ENCODE measurements around the gene RNF146. TPM values are rescaled to one million over a fixed set of nuclear protein-coding genes. Genes with fewer than 3 reads are reported as not detected.

The RNF146 gene
- total RNA-seq, 2 experiments from 2014 or later: 12.5 to 14.1 TPM

- no peak overlapping the region for H3K27ac Mint-ChIP-seq
- TF ChIP-seq CTCF (IDR thresholded peaks at IDR 0.05): no peak
- CTCF ChIA-PET: interaction anchor here (1.3 kb wide), 1 partner anchor 19 kb away, joined by 5 read pairs; the partner anchor contains the start of gene RNF146
- no peak overlapping the region for H3K4me3 Mint-ChIP-seq
- Histone ChIP-seq H3K4me1 (ENCODE audit: insufficient read depth, low read length) (no peaks in the 10 kb centered on the region), H3K9me3 (ENCODE audit: control insufficient read depth in 1 of 2, insufficient read depth in 1 of 2, low read length in 2 of 2) (no peaks in the 10 kb centered on the region), H3K4me3 (ENCODE audit: low read length) (no peak overlapping the region), H3K36me3 (ENCODE audit: insufficient read depth, low read length) (no peaks in the 10 kb centered on the region), H3K27me3 (ENCODE audit: control insufficient read depth in 1 of 2, insufficient read depth in 2 of 2, low read length in 2 of 2) (no peaks in the 10 kb centered on the region), H3K27ac (ENCODE audit: low read depth in 1 of 2, low read length in 2 of 2) (no peak overlapping the region)
- intact Hi-C loops (cut with DNase I, micrococcal nuclease): no loop called here
- H3K4me1 Mint-ChIP-seq (ENCODE audit: low read depth): no peaks in the 10 kb centered on the region
- no peaks in the 10 kb centered on the region for H3K9me3 Mint-ChIP-seq
- peaks cover 17% of the 10 kb centered on the region for H3K27me3 Mint-ChIP-seq
- ATAC-seq (ENCODE audit: poor library complexity) (no peak), DNase-seq (no peak)
- POLR2A ChIA-PET: no interaction called here
- H3K36me3 Mint-ChIP-seq (ENCODE audit: low read depth): no peaks in the 10 kb centered on the region
Measured at GRCh38 chr6:127247114-127248096, 19.3 kb upstream of the RNF146 start.

GRCh38 chr6:127249621-127250020, 17.0 kb upstream of the RNF146 start:
- ChIA-PET POLR2A (no interaction called here), CTCF (no interaction called here)
- no peak overlapping the region for H3K27ac Mint-ChIP-seq
- no peaks in the 10 kb centered on the region for H3K9me3 Mint-ChIP-seq
- Histone ChIP-seq H3K27ac (ENCODE audit: low read depth in 1 of 2, low read length in 2 of 2) (no peak overlapping the region), H3K4me1 (ENCODE audit: insufficient read depth, low read length) (no peaks in the 10 kb centered on the region), H3K4me3 (ENCODE audit: low read length) (no peak overlapping the region), H3K9me3 (ENCODE audit: control insufficient read depth in 1 of 2, insufficient read depth in 1 of 2, low read length in 2 of 2) (no peaks in the 10 kb centered on the region), H3K27me3 (ENCODE audit: control insufficient read depth in 1 of 2, insufficient read depth in 2 of 2, low read length in 2 of 2) (no peaks in the 10 kb centered on the region), H3K36me3 (ENCODE audit: insufficient read depth, low read length) (no peaks in the 10 kb centered on the region)
- ATAC-seq (ENCODE audit: poor library complexity): no peak
- H3K27me3 Mint-ChIP-seq: peaks cover 22% of the 10 kb centered on the region
- intact Hi-C loops (cut with DNase I, micrococcal nuclease): no loop called here
- no peak for DNase-seq
- no peak for TF ChIP-seq CTCF (IDR thresholded peaks at IDR 0.05)
- H3K4me1 Mint-ChIP-seq (ENCODE audit: low read depth): no peaks in the 10 kb centered on the region
- H3K4me3 Mint-ChIP-seq: no peak overlapping the region
- H3K36me3 Mint-ChIP-seq (ENCODE audit: low read depth): no peaks in the 10 kb centered on the region

GRCh38 chr6:127255286-127255685, 11.4 kb upstream of the RNF146 start:
- peaks cover 26% of the 10 kb centered on the region for H3K27me3 Mint-ChIP-seq

More at GRCh38 chr6:127255286-127255685, 11.4 kb upstream of the RNF146 start:
- no peak for TF ChIP-seq CTCF (IDR thresholded peaks at IDR 0.05)
- no peaks in the 10 kb centered on the region for H3K4me1 ChIP-seq (ENCODE audit: insufficient read depth, low read length)
- ChIA-PET CTCF (interaction anchor here (0.8 kb wide), 1 partner anchor 11 kb away, joined by 3 read pairs; the partner anchor contains the start of gene RNF146), POLR2A (no interaction called here)
- no peaks in the 10 kb centered on the region for H3K9me3 ChIP-seq (ENCODE audit: control insufficient read depth in 1 of 2, insufficient read depth in 1 of 2, low read length in 2 of 2)
- Mint-ChIP-seq H3K27ac (no peak overlapping the region), H3K36me3 (ENCODE audit: low read depth) (no peaks in the 10 kb centered on the region), H3K4me3 (no peak overlapping the region), H3K4me1 (ENCODE audit: low read depth) (no peaks in the 10 kb centered on the region), H3K9me3 (no peaks in the 10 kb centered on the region)
- H3K27me3 ChIP-seq (ENCODE audit: control insufficient read depth in 1 of 2, insufficient read depth in 2 of 2, low read length in 2 of 2): no peaks in the 10 kb centered on the region
- H3K27ac ChIP-seq (ENCODE audit: low read depth in 1 of 2, low read length in 2 of 2): no peak overlapping the region
- ATAC-seq (ENCODE audit: poor library complexity) (no peak), DNase-seq (no peak)
- H3K4me3 ChIP-seq (ENCODE audit: low read length): no peak overlapping the region
- H3K36me3 ChIP-seq (ENCODE audit: insufficient read depth, low read length): no peaks in the 10 kb centered on the region
- intact Hi-C loops (cut with DNase I, micrococcal nuclease): no loop called here
